H1 (cell line): ENCODE data around the gene FGGY.

Experiments used
- CEBPB ChIP-seq: IDR thresholded peaks from 2 replicates; pipeline ENCODE4 v1.6.1; 2012; ENCODE audit warnings: low read depth, low read length
- CREB1 ChIP-seq: IDR thresholded peaks from 2 replicates; pipeline ENCODE4 v1.6.1; 2012; ENCODE audit warnings: inconsistent platforms
- HDAC2 ChIP-seq, 2 experiments: fragments of 300-600 bp in 1 of 2; sonication (generic) in 1 of 2; IDR thresholded peaks; 2 replicates each; pipeline ENCODE4 v1.6.1; 2011 to 2012; ENCODE audit warnings: low read depth in 2 of 2, low read length in 2 of 2, mild to moderate bottlenecking in 2 of 2, moderate library complexity in 2 of 2, borderline replicate concordance in 1 of 2, inconsistent platforms in 1 of 2
- MAFK ChIP-seq: IDR thresholded peaks from 2 replicates; pipeline ENCODE4 v1.6.1; 2012; ENCODE audit warnings: low read depth, mild to moderate bottlenecking, improper control_type of control experiment, low read length
- POLR2AphosphoS5 ChIP-seq: IDR thresholded peaks from 2 replicates; pipeline ENCODE4 v1.6.1; 2011; ENCODE audit warnings: low read depth, low read length
- RAD21 ChIP-seq, 2 experiments: IDR thresholded peaks in 1 of 2; conservative IDR thresholded peaks in 1 of 2; 2 replicates each; pipeline ENCODE4 v1.6.1; 2011; ENCODE audit warnings: low read depth in 2 of 2, low read length in 2 of 2, improper control_type of control experiment in 1 of 2, inconsistent platforms in 1 of 2, mild to moderate bottlenecking in 1 of 2, moderate library complexity in 1 of 2
- TF ChIP-seq, protein P1 (sequence below), 3 experiments: IDR thresholded peaks; 1 replicate in 2 of 3; 2 replicates in 1 of 3; pipeline versions ENCODE4 v1.5.1 to v1.6.1; 2011; ENCODE audit warnings: low read length in 3 of 3, mild to moderate bottlenecking in 3 of 3, inconsistent platforms in 2 of 3, low read depth in 1 of 3, moderate library complexity in 1 of 3; ENCODE audit not compliant: insufficient read depth in 1 of 3; ENCODE audit errors: control extremely low read depth in 1 of 3

DNA sequence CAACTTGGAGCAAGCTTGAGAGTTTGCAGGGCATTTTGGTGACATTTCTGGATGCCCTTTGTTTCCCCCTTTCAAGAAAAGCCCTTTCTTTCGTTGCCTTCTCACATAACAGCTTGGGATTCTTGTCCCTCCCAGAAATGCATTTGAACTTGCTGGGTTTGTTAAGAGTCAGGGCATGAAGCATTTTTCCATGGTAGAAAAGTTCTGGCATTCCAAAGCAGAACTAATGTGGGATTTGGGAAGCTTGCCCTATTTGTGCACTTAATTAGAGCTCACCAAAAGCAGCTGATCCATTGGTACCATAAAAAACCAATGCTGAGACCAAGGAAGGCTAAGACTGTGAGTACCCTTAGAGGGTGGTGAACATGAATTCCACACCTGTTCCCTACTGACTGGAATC, 418.1 kb downstream of the FGGY start:
- TF ChIP-seq POLR2AphosphoS5, result no peak
- no peak for TF ChIP-seq HDAC2 (IDR thresholded peaks at IDR 0.05; ENCODE audit: borderline replicate concordance in 1 of 2, low read depth in 2 of 2, low read length in 2 of 2)
- no peak for TF ChIP-seq MAFK
- TF ChIP-seq, protein P1, sequence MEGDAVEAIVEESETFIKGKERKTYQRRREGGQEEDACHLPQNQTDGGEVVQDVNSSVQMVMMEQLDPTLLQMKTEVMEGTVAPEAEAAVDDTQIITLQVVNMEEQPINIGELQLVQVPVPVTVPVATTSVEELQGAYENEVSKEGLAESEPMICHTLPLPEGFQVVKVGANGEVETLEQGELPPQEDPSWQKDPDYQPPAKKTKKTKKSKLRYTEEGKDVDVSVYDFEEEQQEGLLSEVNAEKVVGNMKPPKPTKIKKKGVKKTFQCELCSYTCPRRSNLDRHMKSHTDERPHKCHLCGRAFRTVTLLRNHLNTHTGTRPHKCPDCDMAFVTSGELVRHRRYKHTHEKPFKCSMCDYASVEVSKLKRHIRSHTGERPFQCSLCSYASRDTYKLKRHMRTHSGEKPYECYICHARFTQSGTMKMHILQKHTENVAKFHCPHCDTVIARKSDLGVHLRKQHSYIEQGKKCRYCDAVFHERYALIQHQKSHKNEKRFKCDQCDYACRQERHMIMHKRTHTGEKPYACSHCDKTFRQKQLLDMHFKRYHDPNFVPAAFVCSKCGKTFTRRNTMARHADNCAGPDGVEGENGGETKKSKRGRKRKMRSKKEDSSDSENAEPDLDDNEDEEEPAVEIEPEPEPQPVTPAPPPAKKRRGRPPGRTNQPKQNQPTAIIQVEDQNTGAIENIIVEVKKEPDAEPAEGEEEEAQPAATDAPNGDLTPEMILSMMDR (IDR thresholded peaks at IDR 0.05; ENCODE audit: control extremely low read depth in 1 of 3, insufficient read depth in 1 of 3, low read depth in 1 of 3, low read length in 3 of 3), result no peak
- TF ChIP-seq CREB1, result no peak
- no peak for TF ChIP-seq RAD21 (IDR thresholded peaks at IDR 0.05 in 1 of 2, conservative IDR thresholded peaks at IDR 0.05 in 1 of 2; ENCODE audit: low read depth in 2 of 2, low read length in 2 of 2)
- no peak for TF ChIP-seq CEBPB
